HCT116 (cell line): Measurements from ENCODE around the gene RSPO1. TPM values are rescaled to one million over a fixed set of nuclear protein-coding genes. Genes with fewer than 3 reads are reported as not detected.

ENCODE experiments used
- ATAC-seq: fragments of 200-7000 bp; cut with Tn5 transposase; 2 replicates; pipeline ENCODE4 v1.9.1; 2020; ENCODE audit warnings: mild to moderate bottlenecking, moderate library complexity
- BruUV-seq: library from RNA; stranded (reverse); fragments of 400-500 nt; replicated peaks from 2 replicates; lab custom pipeline; 2021; lab: Mats Ljungman, UMichigan
- CTCF ChIA-PET: fragments of 300-600 bp; sonication (Branson Sonifier 250); formaldehyde crosslinking; loops from one replicate; lab custom pipeline; 2021; ENCODE audit warnings: antibody characterized with exemption; lab: Charles Lee
- POLR2A ChIA-PET: fragments of 300-600, 350-600 bp; sonication (Branson Sonifier 250); formaldehyde crosslinking; loops from one replicate; lab custom pipeline; 2021; ENCODE audit warnings: antibody characterized with exemption; lab: Charles Lee
- RAD21 ChIA-PET, 2 experiments: fragments of 300-600 bp; sonication (Branson Sonifier 250); formaldehyde crosslinking; loops; one replicate each; lab custom pipeline; 2023; ENCODE audit warnings: low total read pairs in 2 of 2; ENCODE audit not compliant: uncharacterized antibody in 2 of 2, unreplicated experiment in 2 of 2, low non-redundant PET in 1 of 2; lab: Charles Lee
- DNase-seq: peaks from one replicate; pipeline ENCODE4 v3.0.0-alpha.2; 2010; ENCODE audit warnings: low read depth, low spot score
- H2AFZ ChIP-seq: fragments of 200-600 bp; shearing (Covaris generic), sonication (generic); 2 replicates; pipeline ENCODE4 v1.6.1; 2017; ENCODE audit warnings: low read depth, mixed run types, mixed read lengths, antibody characterized with exemption, low read length; ENCODE audit not compliant: poor library complexity, severe bottlenecking
- H3K27ac ChIP-seq: 2 replicates; pipeline ENCODE4 v1.5.1; 2012; ENCODE audit warnings: low read depth, low read length
- H3K27me3 ChIP-seq: fragments of 200-600 bp; sonication (generic); 2 replicates; pipeline ENCODE4 v1.6.1; 2016; ENCODE audit warnings: mixed run types, low read length, mixed read lengths; ENCODE audit not compliant: insufficient read depth
- H3K36me3 ChIP-seq, 2 experiments: fragments of 200-500 bp in 1 of 2; fragments of 200-600 bp in 1 of 2; sonication (Bioruptor generic) in 1 of 2; sonication (generic) in 1 of 2; 2 replicates each; pipeline versions ENCODE4 v1.5.1 to v1.6.1; 2014 to 2016; ENCODE audit warnings: low read length in 2 of 2, inconsistent platforms in 1 of 2, mixed read lengths in 1 of 2, mixed run types in 1 of 2; ENCODE audit not compliant: insufficient read depth in 2 of 2, control insufficient read depth in 1 of 2
- H3K4me1 ChIP-seq, 2 experiments: fragments of 200-600 bp in 1 of 2; sonication (generic) in 1 of 2; 2 replicates each; pipeline versions ENCODE4 v1.5.1 to v1.6.1; 2012 to 2017; ENCODE audit warnings: low read length in 2 of 2, inconsistent platforms in 1 of 2, mild to moderate bottlenecking in 1 of 2, mixed read lengths in 1 of 2, mixed run types in 1 of 2, moderate library complexity in 1 of 2; ENCODE audit not compliant: insufficient read depth in 2 of 2, control insufficient read depth in 1 of 2
- H3K4me2 ChIP-seq: fragments of 200-600 bp; sonication (generic); 2 replicates; pipeline ENCODE4 v1.6.1; 2017; ENCODE audit warnings: mixed run types, low read length, mixed read lengths
- H3K4me3 ChIP-seq, 2 experiments: fragments of 200-600 bp in 1 of 2; sonication (generic) in 1 of 2; replicated peaks in 1 of 2; 2 replicates each; pipeline ENCODE4 v1.5.1; 2011 to 2016; ENCODE audit warnings: low read length in 2 of 2, control low read depth in 1 of 2, low read depth in 1 of 2, mild to moderate bottlenecking in 1 of 2, mixed read lengths in 1 of 2, mixed run types in 1 of 2
- H3K79me2 ChIP-seq: fragments of 200-600 bp; sonication (generic); 2 replicates; pipeline ENCODE4 v1.6.1; 2017; ENCODE audit warnings: mild to moderate bottlenecking, mixed run types, low read length, moderate library complexity, mixed read lengths; ENCODE audit not compliant: insufficient read depth
- H3K9ac ChIP-seq: fragments of 200-600 bp; sonication (generic); 2 replicates; pipeline ENCODE4 v1.6.1; 2016; ENCODE audit warnings: low read length, mixed read lengths
- H3K9me2 ChIP-seq: fragments of 200-600 bp; sonication (generic), shearing (Covaris generic); 2 replicates; pipeline ENCODE4 v1.6.1; 2017; ENCODE audit warnings: mixed run types, mild to moderate bottlenecking, moderate library complexity; ENCODE audit not compliant: insufficient read depth
- H3K9me3 ChIP-seq, 2 experiments: fragments of 200-500 bp in 1 of 2; fragments of 200-600 bp in 1 of 2; sonication (Bioruptor generic) in 1 of 2; sonication (generic) in 1 of 2; 2 replicates each; pipeline ENCODE4 v1.6.1; 2014 to 2017; ENCODE audit warnings: low read length in 2 of 2, mixed read lengths in 2 of 2, inconsistent platforms in 1 of 2, low read depth in 1 of 2, mild to moderate bottlenecking in 1 of 2, mixed run types in 1 of 2, moderate library complexity in 1 of 2; ENCODE audit not compliant: control insufficient read depth in 1 of 2, insufficient read depth in 1 of 2
- H4K20me1 ChIP-seq: fragments of 200-600 bp; sonication (generic), shearing (Covaris generic); 2 replicates; pipeline ENCODE4 v1.6.1; 2017; ENCODE audit warnings: mixed run types, mild to moderate bottlenecking, moderate library complexity; ENCODE audit not compliant: insufficient read depth
- ATF3 ChIP-seq: IDR thresholded peaks from 2 replicates; pipeline ENCODE4 v1.6.1; 2012
- CBX3 ChIP-seq: IDR thresholded peaks from 2 replicates; pipeline ENCODE4 v1.6.1; 2012; ENCODE audit warnings: low read depth
- ELF1 ChIP-seq: IDR thresholded peaks from 2 replicates; pipeline ENCODE4 v1.6.1; 2012; ENCODE audit warnings: low read depth, borderline replicate concordance
- EZH2 ChIP-seq: fragments of 200-600 bp; sonication (generic); IDR thresholded peaks from 2 replicates; pipeline ENCODE4 v1.6.1; 2017; ENCODE audit warnings: antibody characterized with exemption, mixed run types
- EZH2phosphoT487 ChIP-seq: fragments of 200-600 bp; IDR thresholded peaks from 2 replicates; pipeline ENCODE4 v1.6.1; 2018; ENCODE audit warnings: antibody characterized with exemption, borderline replicate concordance
- FOSL1 ChIP-seq: IDR thresholded peaks from 2 replicates; pipeline ENCODE4 v1.6.1; 2012; ENCODE audit warnings: low read depth
- POLR2A ChIP-seq: IDR thresholded peaks from 2 replicates; pipeline ENCODE4 v1.7.0; 2011; ENCODE audit warnings: borderline replicate concordance; ENCODE audit not compliant: insufficient read depth, insufficient read length; ENCODE audit errors: extremely low read depth
- POLR2AphosphoS5 ChIP-seq: IDR thresholded peaks from 2 replicates; pipeline ENCODE4 v1.6.1; 2011; ENCODE audit warnings: mild to moderate bottlenecking, low read depth, low read length, moderate library complexity
- SIN3A ChIP-seq: IDR thresholded peaks from 2 replicates; pipeline ENCODE4 v1.6.1; 2012; ENCODE audit warnings: low read depth
- SRF ChIP-seq: IDR thresholded peaks from 2 replicates; pipeline ENCODE4 v1.6.1; 2012; ENCODE audit warnings: low read depth
- TCF7L2 ChIP-seq: IDR thresholded peaks from 2 replicates; pipeline ENCODE4 v1.7.0; 2011; ENCODE audit warnings: borderline replicate concordance, inconsistent platforms; ENCODE audit not compliant: insufficient read depth, insufficient read length; ENCODE audit errors: extremely low read depth
- YY1 ChIP-seq: IDR thresholded peaks from 2 replicates; pipeline ENCODE4 v1.6.1; 2011; ENCODE audit warnings: low read length, low read depth, moderate library complexity, mild to moderate bottlenecking; ENCODE audit not compliant: insufficient replicate concordance; ENCODE audit errors: extremely low read depth
- ZBTB33 ChIP-seq: IDR thresholded peaks from 2 replicates; pipeline ENCODE4 v1.6.1; 2011; ENCODE audit warnings: mild to moderate bottlenecking, low read length, moderate library complexity; ENCODE audit not compliant: insufficient replicate concordance; ENCODE audit errors: extremely low read depth
- ZFX ChIP-seq: fragments of 450-650 bp; IDR thresholded peaks from 2 replicates; pipeline ENCODE4 v1.6.1; 2017
- intact Hi-C: fragments of 100-400 bp; cut with micrococcal nuclease; formaldehyde crosslinking; loops from 2 replicates; pipeline ENCODE4 v1.10.0; 2022
- total RNA-seq: library from RNA; stranded (reverse); gene quantifications from one replicate; pipeline ENCODE4 v1.2.1, GENCODE V29; 2021; ENCODE audit not compliant: unreplicated experiment
- TF ChIP-seq, protein P1 (sequence below): IDR thresholded peaks from 2 replicates; pipeline ENCODE4 v1.6.1; 2012; ENCODE audit warnings: low read depth

Gene RSPO1
- total RNA-seq, 1 experiment from 2014 or later: 0.15 TPM

DNA sequence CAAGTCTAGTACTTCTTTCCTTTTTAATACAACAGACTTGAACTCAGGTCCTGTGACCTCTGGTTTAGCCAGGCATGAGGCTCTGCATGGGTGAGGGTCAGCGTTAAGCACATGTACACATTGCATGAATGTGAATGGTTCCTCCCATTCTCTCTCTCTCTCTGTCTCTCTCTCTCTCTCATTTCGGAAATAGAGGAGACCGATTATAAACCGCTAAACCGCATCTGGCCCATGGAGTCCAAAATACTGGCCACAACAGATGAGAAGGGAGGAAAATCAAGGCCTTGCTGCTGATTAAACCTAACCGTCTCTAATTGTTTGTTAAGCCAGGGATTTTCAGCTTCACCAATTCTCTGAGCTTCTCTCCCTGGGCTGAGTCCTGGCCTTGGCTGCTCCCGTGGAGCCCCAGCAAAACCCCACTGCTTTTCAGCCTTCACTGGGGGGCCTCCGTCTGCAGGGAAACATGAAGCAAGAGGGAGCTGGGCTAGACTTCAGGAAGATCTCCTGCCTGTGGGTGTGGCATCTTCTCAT lies 6.6 kb downstream of the RSPO1 start:
- Histone ChIP-seq H3K27ac (no peak overlapping the region), H3K9me2 (no peaks in the 10 kb centered on the region), H3K4me3 (no peak overlapping the region), H3K4me1 (no peaks in the 10 kb centered on the region), H3K27me3 (peaks cover 13% of the 10 kb centered on the region), H3K79me2 (no peaks in the 10 kb centered on the region), H2AFZ (no peak overlapping the region), H4K20me1 (no peaks in the 10 kb centered on the region), H3K4me2 (no peak overlapping the region), H3K9me3 (no peaks in the 10 kb centered on the region), H3K36me3 (no peaks in the 10 kb centered on the region), H3K9ac (no peak overlapping the region)
- ChIA-PET POLR2A (no interaction called here), CTCF (no interaction called here), RAD21 (no interaction called here)
- ATAC-seq: no peak
- intact Hi-C loops: no loop called here
- TF ChIP-seq POLR2AphosphoS5 (no peak), YY1 (no peak), ATF3 (no peak), ZFX (no peak), EZH2phosphoT487 (no peak), FOSL1 (no peak), TCF7L2 (no peak), ZBTB33 (no peak), ELF1 (no peak), CBX3 (no peak), SIN3A (no peak), POLR2A (no peak), EZH2 (no peak), SRF (no peak)
- TF ChIP-seq, protein P1, sequence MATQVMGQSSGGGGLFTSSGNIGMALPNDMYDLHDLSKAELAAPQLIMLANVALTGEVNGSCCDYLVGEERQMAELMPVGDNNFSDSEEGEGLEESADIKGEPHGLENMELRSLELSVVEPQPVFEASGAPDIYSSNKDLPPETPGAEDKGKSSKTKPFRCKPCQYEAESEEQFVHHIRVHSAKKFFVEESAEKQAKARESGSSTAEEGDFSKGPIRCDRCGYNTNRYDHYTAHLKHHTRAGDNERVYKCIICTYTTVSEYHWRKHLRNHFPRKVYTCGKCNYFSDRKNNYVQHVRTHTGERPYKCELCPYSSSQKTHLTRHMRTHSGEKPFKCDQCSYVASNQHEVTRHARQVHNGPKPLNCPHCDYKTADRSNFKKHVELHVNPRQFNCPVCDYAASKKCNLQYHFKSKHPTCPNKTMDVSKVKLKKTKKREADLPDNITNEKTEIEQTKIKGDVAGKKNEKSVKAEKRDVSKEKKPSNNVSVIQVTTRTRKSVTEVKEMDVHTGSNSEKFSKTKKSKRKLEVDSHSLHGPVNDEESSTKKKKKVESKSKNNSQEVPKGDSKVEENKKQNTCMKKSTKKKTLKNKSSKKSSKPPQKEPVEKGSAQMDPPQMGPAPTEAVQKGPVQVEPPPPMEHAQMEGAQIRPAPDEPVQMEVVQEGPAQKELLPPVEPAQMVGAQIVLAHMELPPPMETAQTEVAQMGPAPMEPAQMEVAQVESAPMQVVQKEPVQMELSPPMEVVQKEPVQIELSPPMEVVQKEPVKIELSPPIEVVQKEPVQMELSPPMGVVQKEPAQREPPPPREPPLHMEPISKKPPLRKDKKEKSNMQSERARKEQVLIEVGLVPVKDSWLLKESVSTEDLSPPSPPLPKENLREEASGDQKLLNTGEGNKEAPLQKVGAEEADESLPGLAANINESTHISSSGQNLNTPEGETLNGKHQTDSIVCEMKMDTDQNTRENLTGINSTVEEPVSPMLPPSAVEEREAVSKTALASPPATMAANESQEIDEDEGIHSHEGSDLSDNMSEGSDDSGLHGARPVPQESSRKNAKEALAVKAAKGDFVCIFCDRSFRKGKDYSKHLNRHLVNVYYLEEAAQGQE: no peak
- BruUV-seq: no TSS peak
- DNase-seq: no peak
